H1 (cell line): ENCODE measurements around the gene LHB. TPM values are rescaled to one million over a fixed set of nuclear protein-coding genes. Genes with fewer than 3 reads are reported as not detected.
A peak's percentile ranks its signal among the peaks of the same experiment; 100 is the strongest.

Source experiments
- CTCF ChIA-PET: fragments of 300-600 bp; sonication (Branson Sonifier 250); formaldehyde crosslinking; loops from one replicate; lab custom pipeline; 2021; ENCODE audit not compliant: partially characterized antibody; lab: Charles Lee
- POLR2A ChIA-PET: fragments of 300-600 bp; sonication (Branson Sonifier 250); formaldehyde crosslinking; loops from one replicate; lab custom pipeline; 2021; ENCODE audit warnings: inconsistent platforms; ENCODE audit not compliant: partially characterized antibody; lab: Charles Lee
- DNase-seq, 2 experiments: peaks; one replicate each; pipeline versions ENCODE4 v3.0.0 to v3.0.0-alpha.2; 2010 to 2022; ENCODE audit warnings: low spot score in 2 of 2, low read depth in 1 of 2, mixed read lengths in 1 of 2
- FAIRE-seq: peaks from 2 replicates; lab custom pipeline; 2011; peaks lifted over from hg19 to GRCh38; lab: Jason Lieb, UNC
- H2AFZ ChIP-seq: 2 replicates; pipeline ENCODE4 v1.8.1; 2012; ENCODE audit warnings: low read length, inconsistent platforms
- H2AK5ac ChIP-seq: 2 replicates; pipeline ENCODE4 v1.6.1; 2013; ENCODE audit warnings: low read depth, low read length
- H2BK120ac ChIP-seq: replicated peaks from 2 replicates; pipeline ENCODE3; 2013; ENCODE audit warnings: low read depth, low read length, inconsistent platforms
- H2BK12ac ChIP-seq: 2 replicates; pipeline ENCODE4 v1.6.1; 2013; ENCODE audit warnings: low read depth, low read length
- H2BK15ac ChIP-seq: 2 replicates; pipeline ENCODE4 v1.6.1; 2013; ENCODE audit warnings: low read length
- H2BK20ac ChIP-seq: 2 replicates; pipeline ENCODE4 v1.6.1; 2013; ENCODE audit warnings: low read length
- H2BK5ac ChIP-seq: 2 replicates; pipeline ENCODE4 v1.6.1; 2013; ENCODE audit warnings: low read depth, low read length
- H3K14ac ChIP-seq: 2 replicates; pipeline ENCODE4 v1.6.1; 2013; ENCODE audit warnings: inconsistent platforms; ENCODE audit not compliant: insufficient read length
- H3K18ac ChIP-seq: 2 replicates; pipeline ENCODE4 v1.6.1; 2013; ENCODE audit warnings: low read length; ENCODE audit errors: extremely low read depth
- H3K23ac ChIP-seq: 2 replicates; pipeline ENCODE4 v1.6.1; 2013; ENCODE audit warnings: inconsistent platforms; ENCODE audit not compliant: insufficient read length
- H3K23me2 ChIP-seq: 2 replicates; pipeline ENCODE4 v1.6.1; 2013; ENCODE audit warnings: low read depth, low read length
- H3K27ac ChIP-seq: 2 replicates; pipeline ENCODE4 v1.6.1; 2011; ENCODE audit warnings: low read depth, low read length, inconsistent platforms
- H3K27me3 ChIP-seq, 4 experiments: replicated peaks in 1 of 4; 1 replicate in 1 of 4; 2 replicates in 3 of 4; pipeline versions ENCODE4 v1.6.1 to v1.8.1; 2011 to 2013; ENCODE audit warnings: low read length in 3 of 4, mild to moderate bottlenecking in 3 of 4, inconsistent platforms in 2 of 4, mixed read lengths in 2 of 4, moderate library complexity in 1 of 4; ENCODE audit not compliant: control insufficient read depth in 3 of 4, insufficient read depth in 3 of 4; ENCODE audit errors: extremely low read depth in 1 of 4
- H3K36me3 ChIP-seq, 4 experiments: 2 replicates each; pipeline versions ENCODE4 v1.6.1 to v1.8.1; 2011 to 2013; ENCODE audit warnings: mild to moderate bottlenecking in 4 of 4, low read length in 3 of 4, moderate library complexity in 2 of 4, control low read depth in 1 of 4, inconsistent platforms in 1 of 4; ENCODE audit not compliant: insufficient read depth in 4 of 4, control insufficient read depth in 2 of 4
- H3K4ac ChIP-seq: replicated peaks from 2 replicates; pipeline ENCODE3; 2013; ENCODE audit warnings: low read length, low read depth, mixed read lengths, inconsistent platforms; ENCODE audit not compliant: insufficient read length
- H3K4me1 ChIP-seq, 4 experiments: replicated peaks in 1 of 4; 1 replicate in 1 of 4; 2 replicates in 3 of 4; pipeline versions ENCODE4 v1.6.1 to v1.8.1; 2011 to 2013; ENCODE audit warnings: low read length in 3 of 4, inconsistent platforms in 2 of 4, mixed read lengths in 1 of 4; ENCODE audit not compliant: insufficient read depth in 4 of 4, control insufficient read depth in 3 of 4
- H3K4me2 ChIP-seq, 2 experiments: 2 replicates each; pipeline versions ENCODE4 v1.6.1 to v1.8.1; 2011 to 2013; ENCODE audit warnings: low read depth in 2 of 2, low read length in 2 of 2, control low read depth in 1 of 2, inconsistent platforms in 1 of 2, mild to moderate bottlenecking in 1 of 2; ENCODE audit not compliant: insufficient read depth in 1 of 2
- H3K4me3 ChIP-seq, 4 experiments: fragments of 200-600, 300-600 bp in 1 of 4; sonication (generic), shearing (Covaris generic), sonication (Bioruptor Twin) in 1 of 4; 2 replicates each; pipeline versions ENCODE4 v1.5.1 to v1.8.1; 2011 to 2016; ENCODE audit warnings: low read length in 4 of 4, low read depth in 3 of 4, control low read depth in 2 of 4, inconsistent platforms in 2 of 4, mild to moderate bottlenecking in 2 of 4, mixed read lengths in 1 of 4, moderate library complexity in 1 of 4; ENCODE audit not compliant: insufficient read depth in 2 of 4; ENCODE audit errors: extremely low read depth in 1 of 4
- H3K56ac ChIP-seq: replicated peaks from 2 replicates; pipeline ENCODE3; 2013; ENCODE audit warnings: low read depth, mild to moderate bottlenecking, mixed read lengths, low read length, inconsistent platforms; ENCODE audit not compliant: insufficient read length
- H3K79me1 ChIP-seq: 2 replicates; pipeline ENCODE4 v1.6.1; 2013; ENCODE audit warnings: low read depth, low read length, control low read depth
- H3K79me2 ChIP-seq, 2 experiments: 2 replicates each; pipeline versions ENCODE4 v1.6.1 to v1.8.1; 2012 to 2013; ENCODE audit warnings: low read length in 2 of 2, mild to moderate bottlenecking in 2 of 2, inconsistent platforms in 1 of 2; ENCODE audit not compliant: insufficient read depth in 2 of 2, control insufficient read depth in 1 of 2
- H3K9ac ChIP-seq, 4 experiments: replicated peaks in 1 of 4; 1 replicate in 1 of 4; 2 replicates in 3 of 4; pipeline versions ENCODE4 v1.6.1 to v1.8.1; 2011 to 2013; ENCODE audit warnings: low read depth in 3 of 4, low read length in 3 of 4, control low read depth in 2 of 4, mild to moderate bottlenecking in 2 of 4, moderate library complexity in 2 of 4, inconsistent platforms in 1 of 4; ENCODE audit errors: extremely low read depth in 1 of 4
- H3K9me3 ChIP-seq, 2 experiments: 2 replicates each; pipeline versions ENCODE4 v1.6.1 to v1.8.1; 2012 to 2013; ENCODE audit warnings: mild to moderate bottlenecking in 2 of 2, moderate library complexity in 2 of 2, control low read depth in 1 of 2, inconsistent platforms in 1 of 2, low read depth in 1 of 2, low read length in 1 of 2, mixed read lengths in 1 of 2; ENCODE audit not compliant: insufficient read depth in 2 of 2
- H4K20me1 ChIP-seq, 2 experiments: replicated peaks in 1 of 2; 2 replicates each; pipeline versions ENCODE3 to v1.8.1; 2011 to 2013; ENCODE audit warnings: inconsistent platforms in 2 of 2, low read length in 2 of 2, mild to moderate bottlenecking in 1 of 2; ENCODE audit not compliant: insufficient read depth in 2 of 2, control insufficient read depth in 1 of 2
- H4K5ac ChIP-seq: 2 replicates; pipeline ENCODE4 v1.6.1; 2013; ENCODE audit warnings: low read length, low read depth, mixed read lengths, inconsistent platforms; ENCODE audit not compliant: insufficient read length
- H4K8ac ChIP-seq: 2 replicates; pipeline ENCODE4 v1.8.0; 2013; ENCODE audit warnings: mild to moderate bottlenecking, moderate library complexity, low read length, inconsistent platforms; ENCODE audit not compliant: insufficient read depth; ENCODE audit errors: extremely low read depth
- H4K91ac ChIP-seq: replicated peaks from 2 replicates; pipeline ENCODE3; 2013; ENCODE audit warnings: low read length, mixed read lengths, inconsistent platforms; ENCODE audit not compliant: insufficient read length
- CEBPB ChIP-seq: IDR thresholded peaks from 2 replicates; pipeline ENCODE4 v1.6.1; 2012; ENCODE audit warnings: low read depth, low read length
- JUND ChIP-seq: IDR thresholded peaks from 2 replicates; pipeline ENCODE4 v1.6.1; 2011; ENCODE audit warnings: mild to moderate bottlenecking, improper control_type of control experiment, low read length
- RAD21 ChIP-seq, 2 experiments: IDR thresholded peaks in 1 of 2; conservative IDR thresholded peaks in 1 of 2; 2 replicates each; pipeline ENCODE4 v1.6.1; 2011; ENCODE audit warnings: low read depth in 2 of 2, low read length in 2 of 2, improper control_type of control experiment in 1 of 2, inconsistent platforms in 1 of 2, mild to moderate bottlenecking in 1 of 2, moderate library complexity in 1 of 2
- WGBS, 2 experiments: shearing (Covaris generic) in 1 of 2; methylation state at CpG; one replicate each; pipeline versions ENCODE4 v1.1.6 to v1.1.7; 2013 to 2015; ENCODE audit warnings: low lambda C conversion rate in 2 of 2, mixed read lengths in 2 of 2, inconsistent platforms in 1 of 2, low coverage in 1 of 2, missing lambda C conversion rate in 1 of 2; ENCODE audit not compliant: insufficient replicate concordance in 2 of 2, insufficient coverage in 1 of 2, insufficient read length in 1 of 2; ENCODE audit errors: extremely low coverage in 1 of 2, missing lambda C conversion rate in 1 of 2; 5-methylcytosine and 5-hydroxymethylcytosine counted together
- polyA plus RNA-seq, 7 experiments: library from polyadenylated mRNA; depleted of rRNA in 3 of 7; stranded (reverse) in 5 of 7; unstranded in 2 of 7; fragments of >200 nt in 5 of 7; fragments of 200-250 nt in 2 of 7; gene quantifications; 1 replicate in 5 of 7; 2 replicates in 1 of 7; 4 replicates in 1 of 7; pipeline versions ENCODE4 v1.2.1 to v1.2.3, GENCODE V29; 2011 to 2013; ENCODE audit warnings: missing spikeins in 2 of 7, mixed read lengths in 2 of 7
- total RNA-seq: library from RNA; stranded (reverse); fragmentation: NEBNext Ultra II Directional; extraction: Animal tissue kit (Norgen Biotek cat#: 25700); gene quantifications from 2 replicates; pipeline ENCODE4 v1.2.1, GENCODE V29; 2021
- TF ChIP-seq, protein P1 (sequence below), 3 experiments: IDR thresholded peaks; 1 replicate in 2 of 3; 2 replicates in 1 of 3; pipeline versions ENCODE4 v1.5.1 to v1.6.1; 2011; ENCODE audit warnings: low read length in 3 of 3, mild to moderate bottlenecking in 3 of 3, inconsistent platforms in 2 of 3, low read depth in 1 of 3, moderate library complexity in 1 of 3; ENCODE audit not compliant: insufficient read depth in 1 of 3; ENCODE audit errors: control extremely low read depth in 1 of 3
- TF ChIP-seq, protein P2 (sequence below): IDR thresholded peaks from 2 replicates; pipeline ENCODE4 v1.6.1; 2012; ENCODE audit warnings: inconsistent platforms

LHB gene
- total and polyA plus RNA-seq, 2 of the 8 experiments (the other 6 are each of a cell fraction or from before 2014, with no cell fraction given): 0.53 TPM; not detected in 1

DNA sequence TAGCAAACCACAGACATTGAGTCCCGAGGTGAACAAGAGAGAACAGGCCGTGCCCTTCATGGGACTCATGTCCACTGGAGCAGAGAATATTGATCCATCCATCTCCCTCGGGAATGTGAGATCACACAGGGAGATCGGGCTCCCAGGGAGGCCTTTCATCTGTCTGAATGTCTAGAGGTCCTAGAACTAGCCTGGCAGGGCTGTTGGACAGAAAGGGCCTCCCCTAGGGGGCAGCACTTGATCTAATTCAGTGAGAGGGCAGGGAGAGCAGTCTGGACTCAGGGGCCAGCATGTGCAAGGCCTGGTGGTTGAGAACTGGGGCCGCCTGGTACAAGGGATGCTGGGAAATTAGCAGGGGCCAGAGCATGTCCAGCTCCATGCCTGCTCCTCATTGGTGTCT, 18.9 kb downstream of the LHB start:
- H3K56ac ChIP-seq: no peak overlapping the region
- H3K27me3 ChIP-seq: no peaks in the 10 kb centered on the region
- no peak overlapping the region for H4K91ac ChIP-seq
- no peak overlapping the region for H3K9ac ChIP-seq
- H3K4ac ChIP-seq: no peak overlapping the region
- H3K18ac ChIP-seq: no peak overlapping the region
- POLR2A ChIA-PET: interaction anchor here (0.8 to 1.1 kb wide), 4 partner anchors 14 to 34 kb away, joined by 3 read pairs; a partner anchor contains a TSS
- peaks cover 4% of the 10 kb centered on the region; the same call in 1 of the 2 replicates for H3K23me2 ChIP-seq
- CTCF ChIA-PET: interaction anchor here (0.9 to 6.2 kb wide), 27 partner anchors 9 to 330 kb away, joined by 3 to 66 read pairs (median 5); partner anchors contain the start of genes CGB2, KCNA7, LHB and NTF4
- peaks cover 11 to 26% of the 10 kb centered on the region in 2 experiments; a peak in 3 of 4 replicates for H3K79me2 ChIP-seq
- H3K79me1 ChIP-seq: peaks cover 10% of the 10 kb centered on the region
- H3K27ac ChIP-seq: no peak overlapping the region
- FAIRE-seq: no peak
- H3K23ac ChIP-seq: no peak overlapping the region
- H3K36me3 ChIP-seq: peaks cover 0 to 6% (median 2%) of the 10 kb centered on the region in 4 experiments; a peak in 5 of 8 replicates
- peak in 1 of 2 experiments; percentile 93 for DNase-seq
- no peak overlapping the region for H2BK5ac ChIP-seq
- no peak overlapping the region for H4K5ac ChIP-seq
- H3K4me2 ChIP-seq: no peak overlapping the region
- H2BK15ac ChIP-seq: no peak overlapping the region
- no peak overlapping the region for H2BK120ac ChIP-seq
- H3K4me1 ChIP-seq: peaks cover 0 to 6% (median 3%) of the 10 kb centered on the region in 4 experiments; a peak in 2 of 7 replicates
- H3K14ac ChIP-seq: no peak overlapping the region
- TF ChIP-seq CEBPB (no peak), JUND (no peak), RAD21 (IDR thresholded peaks at IDR 0.05 in 1 of 2, conservative IDR thresholded peaks at IDR 0.05 in 1 of 2; ENCODE audit: low read depth in 2 of 2, low read length in 2 of 2) (peak; percentile 36 to 53; a peak in 3 of 4 replicates)
- TF ChIP-seq, protein P1, sequence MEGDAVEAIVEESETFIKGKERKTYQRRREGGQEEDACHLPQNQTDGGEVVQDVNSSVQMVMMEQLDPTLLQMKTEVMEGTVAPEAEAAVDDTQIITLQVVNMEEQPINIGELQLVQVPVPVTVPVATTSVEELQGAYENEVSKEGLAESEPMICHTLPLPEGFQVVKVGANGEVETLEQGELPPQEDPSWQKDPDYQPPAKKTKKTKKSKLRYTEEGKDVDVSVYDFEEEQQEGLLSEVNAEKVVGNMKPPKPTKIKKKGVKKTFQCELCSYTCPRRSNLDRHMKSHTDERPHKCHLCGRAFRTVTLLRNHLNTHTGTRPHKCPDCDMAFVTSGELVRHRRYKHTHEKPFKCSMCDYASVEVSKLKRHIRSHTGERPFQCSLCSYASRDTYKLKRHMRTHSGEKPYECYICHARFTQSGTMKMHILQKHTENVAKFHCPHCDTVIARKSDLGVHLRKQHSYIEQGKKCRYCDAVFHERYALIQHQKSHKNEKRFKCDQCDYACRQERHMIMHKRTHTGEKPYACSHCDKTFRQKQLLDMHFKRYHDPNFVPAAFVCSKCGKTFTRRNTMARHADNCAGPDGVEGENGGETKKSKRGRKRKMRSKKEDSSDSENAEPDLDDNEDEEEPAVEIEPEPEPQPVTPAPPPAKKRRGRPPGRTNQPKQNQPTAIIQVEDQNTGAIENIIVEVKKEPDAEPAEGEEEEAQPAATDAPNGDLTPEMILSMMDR (IDR thresholded peaks at IDR 0.05; ENCODE audit: control extremely low read depth in 1 of 3, insufficient read depth in 1 of 3, low read depth in 1 of 3, low read length in 3 of 3): peak; percentile 69 to 83 (median 74)
- TF ChIP-seq, protein P2, sequence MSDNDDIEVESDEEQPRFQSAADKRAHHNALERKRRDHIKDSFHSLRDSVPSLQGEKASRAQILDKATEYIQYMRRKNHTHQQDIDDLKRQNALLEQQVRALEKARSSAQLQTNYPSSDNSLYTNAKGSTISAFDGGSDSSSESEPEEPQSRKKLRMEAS: peak; percentile 43; the same call in 1 of the 2 replicates
- no peak overlapping the region for H2AFZ ChIP-seq
- no peak overlapping the region for H3K4me3 ChIP-seq
- H2BK20ac ChIP-seq: no peak overlapping the region
- H2AK5ac ChIP-seq: no peak overlapping the region
- 73% methylated on average over 5 of the region's 5 CpGs; no CpG with 5 or more reads in 1 of the 2 experiments for WGBS, 2 experiments
- peaks cover 4 to 6% of the 10 kb centered on the region in 2 experiments for H4K20me1 ChIP-seq
- no peak overlapping the region for H4K8ac ChIP-seq
- H3K9me3 ChIP-seq: no peaks in the 10 kb centered on the region
- H2BK12ac ChIP-seq: no peak overlapping the region
